ENCODE data around the gene F2R. TPM values are rescaled to one million over a fixed set of nuclear protein-coding genes. Genes with fewer than 3 reads are reported as not detected.

The F2R gene
- total RNA-seq, 1 donor from 2014 or later = 18.6 TPM

- H3K9me3 ChIP-seq = no peaks in the 10 kb centered on the region
- DNase-seq = no peak
- no peak for TF ChIP-seq CTCF (IDR thresholded peaks at IDR 0.05)
- no peak overlapping the region for H3K27ac ChIP-seq
- H3K4me1 ChIP-seq = peaks cover 21% of the 10 kb centered on the region
- intact Hi-C loops (cut with DNase I) = no loop called here
- H3K27me3 ChIP-seq (ENCODE audit: low read depth) = peaks cover 14% of the 10 kb centered on the region
- H3K36me3 ChIP-seq = no peaks in the 10 kb centered on the region
- no peak for ATAC-seq
- no peak overlapping the region for H3K4me3 ChIP-seq
Observed at GRCh38 chr5:76720988-76721569, 5.2 kb downstream of the F2R start.

GRCh38 chr5:76723266-76723665, 7.3 kb downstream of the F2R start:
- Histone ChIP-seq H3K36me3 (no peaks in the 10 kb centered on the region), H3K4me3 (no peak overlapping the region), H3K27me3 (ENCODE audit: low read depth) (no peaks in the 10 kb centered on the region), H3K9me3 (no peaks in the 10 kb centered on the region), H3K4me1 (peaks cover 6% of the 10 kb centered on the region), H3K27ac (no peak overlapping the region)
- ATAC-seq (no peak), DNase-seq (no peak)
- TF ChIP-seq CTCF (IDR thresholded peaks at IDR 0.05) = no peak
- intact Hi-C loops (cut with DNase I) = no loop called here

GRCh38 chr5:76723906-76724305, 8.0 kb downstream of the F2R start:
- Histone ChIP-seq H3K27ac (no peak overlapping the region), H3K4me3 (no peak overlapping the region), H3K36me3 (no peaks in the 10 kb centered on the region), H3K27me3 (ENCODE audit: low read depth) (no peaks in the 10 kb centered on the region), H3K4me1 (peaks cover 6% of the 10 kb centered on the region), H3K9me3 (no peaks in the 10 kb centered on the region)
- ATAC-seq (no peak), DNase-seq (no peak)
- TF ChIP-seq CTCF (IDR thresholded peaks at IDR 0.05) = no peak
- intact Hi-C loops (cut with DNase I) = no loop called here

- no peak for TF ChIP-seq CTCF (IDR thresholded peaks at IDR 0.05)
- Histone ChIP-seq H3K4me1 (peaks cover 6% of the 10 kb centered on the region), H3K27ac (no peak overlapping the region), H3K4me3 (no peak overlapping the region), H3K27me3 (ENCODE audit: low read depth) (no peaks in the 10 kb centered on the region), H3K9me3 (peaks cover 6% of the 10 kb centered on the region), H3K36me3 (no peaks in the 10 kb centered on the region)
- DNase-seq = no peak
- intact Hi-C loops (cut with DNase I) = no loop called here
- ATAC-seq = no peak
Observed at GRCh38 chr5:76724871-76725270, 8.9 kb downstream of the F2R start.

- Histone ChIP-seq H3K4me3 (no peak overlapping the region), H3K27me3 (ENCODE audit: low read depth) (no peaks in the 10 kb centered on the region), H3K36me3 (peaks cover 9% of the 10 kb centered on the region), H3K9me3 (peaks cover 11% of the 10 kb centered on the region), H3K27ac (no peak overlapping the region), H3K4me1 (no peaks in the 10 kb centered on the region)
- intact Hi-C loops (cut with DNase I) = no loop called here
- no peak for TF ChIP-seq CTCF (IDR thresholded peaks at IDR 0.05)
- DNase-seq (no peak), ATAC-seq (no peak)
Observed at GRCh38 chr5:76728965-76729364, 13.0 kb downstream of the F2R start.

Measured in lower lobe of right lung (tissue), 2 donors.